Kidney epithelial cell (primary cell): ENCODE results near the gene CLEC11A. TPM values are rescaled to one million over a fixed set of nuclear protein-coding genes. Genes with fewer than 3 reads are reported as not detected.

Experiments
- DNase-seq: peaks from one replicate; pipeline ENCODE4 v3.0.0-alpha.2; 2010; ENCODE audit warnings: low read depth
- H3K27me3 ChIP-seq: 2 replicates; pipeline ENCODE4 v1.6.0; 2011; ENCODE audit warnings: low read length; ENCODE audit not compliant: control insufficient read depth, insufficient read depth
- H3K36me3 ChIP-seq: 2 replicates; pipeline ENCODE4 v1.5.1; 2011; ENCODE audit warnings: low read length; ENCODE audit not compliant: control insufficient read depth, insufficient read depth
- H3K4me3 ChIP-seq: 2 replicates; pipeline ENCODE4 v1.5.1; 2011; ENCODE audit warnings: low read depth, mild to moderate bottlenecking, control low read depth, low read length
- CTCF ChIP-seq: IDR thresholded peaks from 2 replicates; pipeline ENCODE4 v1.5.1; 2011; ENCODE audit warnings: mild to moderate bottlenecking, moderate library complexity, low read length, control low read depth, inconsistent platforms; ENCODE audit not compliant: insufficient read depth, poor library complexity, severe bottlenecking
- total RNA-seq: library from RNA; depleted of rRNA; stranded (reverse); fragments of >200 nt; gene quantifications from 2 replicates; pipeline ENCODE4 v1.2.3, GENCODE V29; 2015

Gene CLEC11A
- total RNA-seq, 1 donor from 2014 or later, result 6.0 TPM

- no peak for TF ChIP-seq CTCF
- peaks cover 23% of the 10 kb centered on the region for H3K27me3 ChIP-seq
- H3K4me3 ChIP-seq, result no peak overlapping the region
- DNase-seq, result no peak
- no peaks in the 10 kb centered on the region for H3K36me3 ChIP-seq
Observed at GRCh38 chr19:50722201-50723013, 757 bp upstream of the CLEC11A start.

GRCh38 chr19:50723735-50724521 is 764 bp downstream of the CLEC11A start:
- H3K4me3 ChIP-seq, result peak overlapping the region; percentile 59
- no peak for TF ChIP-seq CTCF
- no peak for DNase-seq
- peaks cover 12% of the 10 kb centered on the region for H3K27me3 ChIP-seq
- no peaks in the 10 kb centered on the region for H3K36me3 ChIP-seq

- DNase-seq, result peak; percentile 88
- no peaks in the 10 kb centered on the region for H3K36me3 ChIP-seq
- TF ChIP-seq CTCF, result no peak
- H3K27me3 ChIP-seq, result peaks cover 10% of the 10 kb centered on the region
- peak overlapping the region; percentile 82 for H3K4me3 ChIP-seq
Observed at GRCh38 chr19:50724522-50725217, 1.5 kb downstream of the CLEC11A start.

GRCh38 chr19:50725218-50725910 is 2.2 kb downstream of the CLEC11A start:
- no peak for DNase-seq
- no peak for TF ChIP-seq CTCF
- Histone ChIP-seq H3K36me3 (no peaks in the 10 kb centered on the region), H3K4me3 (peak overlapping the region; percentile 82), H3K27me3 (peaks cover 8% of the 10 kb centered on the region)

GRCh38 chr19:50725911-50726230 is 2.7 kb downstream of the CLEC11A start:
- no peaks in the 10 kb centered on the region for H3K36me3 ChIP-seq
- peak overlapping the region; percentile 82 for H3K4me3 ChIP-seq
- TF ChIP-seq CTCF, result no peak
- no peak for DNase-seq
- peaks cover 8% of the 10 kb centered on the region for H3K27me3 ChIP-seq
